Suprapubic skin (tissue), 4 donors: Measurements from ENCODE around the gene AMPD2. TPM values are rescaled to one million over a fixed set of nuclear protein-coding genes. Genes with fewer than 3 reads are reported as not detected.
A peak's percentile ranks its signal among the peaks of the same experiment; 100 is the strongest.

Experiments used
- DNase-seq, 2 donors: peaks; one replicate each; pipeline ENCODE4 v3.0.0-alpha.2; 2019; ENCODE audit warnings: low spot score in 2 of 2
- H3K27ac ChIP-seq: fragments of 200-600 bp; sonication (generic); one replicate; pipeline ENCODE4 v1.5.1; 2019
- H3K27me3 ChIP-seq: fragments of 200-600 bp; sonication (generic); one replicate; pipeline ENCODE4 v1.5.1; 2019
- H3K36me3 ChIP-seq: fragments of 200-600 bp; sonication (generic); one replicate; pipeline ENCODE4 v1.5.1; 2019
- H3K4me1 ChIP-seq: fragments of 200-600 bp; sonication (generic); one replicate; pipeline ENCODE4 v1.5.1; 2019
- H3K4me3 ChIP-seq: fragments of 200-600 bp; sonication (generic); one replicate; pipeline ENCODE4 v1.5.1; 2019; ENCODE audit warnings: mild to moderate bottlenecking
- H3K9me3 ChIP-seq: fragments of 200-600 bp; sonication (generic); one replicate; pipeline ENCODE4 v1.5.1; 2019
- CTCF ChIP-seq, 2 donors: fragments of 200-600 bp in 1 of 2; fragments of 450-650 bp in 1 of 2; sonication (generic) in 1 of 2; IDR thresholded peaks; one replicate each; pipeline ENCODE4 v1.5.1; 2016 to 2019; ENCODE audit warnings: antibody characterized with exemption in 2 of 2, mild to moderate bottlenecking in 1 of 2, moderate library complexity in 1 of 2
- EP300 ChIP-seq: sonication (generic); formaldehyde crosslinking; IDR thresholded peaks from one replicate; pipeline ENCODE4 v1.6.1; 2017; ENCODE audit warnings: antibody characterized with exemption
- POLR2A ChIP-seq, 2 donors: fragments of 450-650 bp; IDR thresholded peaks; one replicate each; pipeline ENCODE4 v1.6.1; 2017; ENCODE audit warnings: antibody characterized with exemption in 2 of 2, mild to moderate bottlenecking in 2 of 2, moderate library complexity in 2 of 2
- POLR2AphosphoS5 ChIP-seq, 3 donors: sonication (generic); formaldehyde crosslinking; IDR thresholded peaks; one replicate each; pipeline ENCODE4 v1.6.1; 2017; ENCODE audit warnings: antibody characterized with exemption in 3 of 3
- WGBS: methylation state at CpG from one replicate; pipeline ENCODE4 v1.1.5; 2018; 5-methylcytosine and 5-hydroxymethylcytosine counted together
- total RNA-seq, 4 donors: library from RNA; depleted of rRNA; stranded (reverse); fragments of >200 nt; gene quantifications; one replicate each; pipeline ENCODE4 v1.1.0, GENCODE V29; 2016

Gene AMPD2
- total RNA-seq, 4 donors from 2014 or later, result 48.4 to 69.1 (median 58.1) TPM

- H3K27me3 ChIP-seq, result no peaks in the 10 kb centered on the region
- 62% methylated on average over 3 of the region's 3 CpGs for whole genome bisulfite sequencing
- peaks cover 11% of the 10 kb centered on the region for H3K4me1 ChIP-seq
- H3K27ac ChIP-seq, result no peak overlapping the region
- H3K4me3 ChIP-seq, result no peak overlapping the region
- H3K36me3 ChIP-seq, result no peaks in the 10 kb centered on the region
- TF ChIP-seq POLR2AphosphoS5 (IDR thresholded peaks at IDR 0.05) (no peak), POLR2A (IDR thresholded peaks at IDR 0.05) (no peak), EP300 (no peak), CTCF (IDR thresholded peaks at IDR 0.05) (no peak)
- H3K9me3 ChIP-seq, result no peaks in the 10 kb centered on the region
- no peak for DNase-seq
Measured at GRCh38 chr1:109642626-109643025, 23.0 kb downstream of the AMPD2 start.

GRCh38 chr1:109643385-109644230 is 24.0 kb downstream of the AMPD2 start:
- H3K27me3 ChIP-seq, result no peaks in the 10 kb centered on the region
- H3K4me1 ChIP-seq, result peaks cover 11% of the 10 kb centered on the region
- H3K4me3 ChIP-seq, result no peak overlapping the region
- 48% methylated on average over 21 of the region's 32 CpGs for WGBS
- peak in 1 of 2 donors; percentile 86 for DNase-seq
- H3K9me3 ChIP-seq, result no peaks in the 10 kb centered on the region
- TF ChIP-seq EP300 (no peak), CTCF (IDR thresholded peaks at IDR 0.05) (peak; percentile 40 to 83)
- H3K36me3 ChIP-seq, result no peaks in the 10 kb centered on the region
- no peak overlapping the region for H3K27ac ChIP-seq

- no peaks in the 10 kb centered on the region for H3K36me3 ChIP-seq
- DNase-seq, result no peak
- no peak overlapping the region for H3K4me3 ChIP-seq
- no peak for TF ChIP-seq POLR2A (IDR thresholded peaks at IDR 0.05)
- no peak for TF ChIP-seq EP300
- TF ChIP-seq POLR2AphosphoS5 (IDR thresholded peaks at IDR 0.05), result no peak
- TF ChIP-seq CTCF (IDR thresholded peaks at IDR 0.05), result no peak
- no peak overlapping the region for H3K27ac ChIP-seq
- peaks cover 11% of the 10 kb centered on the region for H3K4me1 ChIP-seq
- H3K27me3 ChIP-seq, result no peaks in the 10 kb centered on the region
- H3K9me3 ChIP-seq, result no peaks in the 10 kb centered on the region
- WGBS, result no CpG with 5 or more reads among the region's 10 CpGs
Measured at GRCh38 chr1:109644670-109645069, 25.0 kb downstream of the AMPD2 start.

- Histone ChIP-seq H3K4me3 (no peak overlapping the region), H3K36me3 (no peaks in the 10 kb centered on the region), H3K27ac (no peak overlapping the region), H3K27me3 (no peaks in the 10 kb centered on the region), H3K9me3 (no peaks in the 10 kb centered on the region), H3K4me1 (no peaks in the 10 kb centered on the region)
- 56% methylated on average over 4 of the region's 4 CpGs for WGBS
- no peak for DNase-seq
- TF ChIP-seq CTCF (IDR thresholded peaks at IDR 0.05), result no peak
- TF ChIP-seq EP300, result no peak
- TF ChIP-seq POLR2AphosphoS5 (IDR thresholded peaks at IDR 0.05), result no peak
- no peak for TF ChIP-seq POLR2A (IDR thresholded peaks at IDR 0.05)
Measured at GRCh38 chr1:109649491-109649914, 29.9 kb downstream of the AMPD2 start.

- peaks cover 9% of the 10 kb centered on the region for H3K4me1 ChIP-seq
- no peak overlapping the region for H3K4me3 ChIP-seq
- no peak for DNase-seq
- no peaks in the 10 kb centered on the region for H3K9me3 ChIP-seq
- no peaks in the 10 kb centered on the region for H3K27me3 ChIP-seq
- H3K36me3 ChIP-seq, result no peaks in the 10 kb centered on the region
- TF ChIP-seq POLR2A (IDR thresholded peaks at IDR 0.05) (no peak), POLR2AphosphoS5 (IDR thresholded peaks at IDR 0.05) (no peak), EP300 (no peak), CTCF (IDR thresholded peaks at IDR 0.05) (no peak)
- 89% methylated on average over 3 of the region's 3 CpGs for WGBS
- no peak overlapping the region for H3K27ac ChIP-seq
Measured at GRCh38 chr1:109650609-109651008, 31.0 kb downstream of the AMPD2 start.
